H1 (cell line): ENCODE results near the gene OR2F1. TPM values are rescaled to one million over a fixed set of nuclear protein-coding genes. Genes with fewer than 3 reads are reported as not detected.

Experiments used
- ATF3 ChIP-seq: IDR thresholded peaks from 2 replicates; pipeline ENCODE4 v1.6.1; 2011; ENCODE audit warnings: low read depth, mild to moderate bottlenecking, low read length; ENCODE audit not compliant: insufficient read depth
- CREB1 ChIP-seq: IDR thresholded peaks from 2 replicates; pipeline ENCODE4 v1.6.1; 2012; ENCODE audit warnings: inconsistent platforms
- JUN ChIP-seq: IDR thresholded peaks from 2 replicates; pipeline ENCODE4 v1.6.1; 2011; ENCODE audit warnings: low read depth, mild to moderate bottlenecking, improper control_type of control experiment, low read length
- JUND ChIP-seq: IDR thresholded peaks from 2 replicates; pipeline ENCODE4 v1.6.1; 2011; ENCODE audit warnings: mild to moderate bottlenecking, improper control_type of control experiment, low read length
- MAFK ChIP-seq: IDR thresholded peaks from 2 replicates; pipeline ENCODE4 v1.6.1; 2012; ENCODE audit warnings: low read depth, mild to moderate bottlenecking, improper control_type of control experiment, low read length
- POLR2AphosphoS5 ChIP-seq: IDR thresholded peaks from 2 replicates; pipeline ENCODE4 v1.6.1; 2011; ENCODE audit warnings: low read depth, low read length
- POU5F1 ChIP-seq: IDR thresholded peaks from 2 replicates; pipeline ENCODE4 v1.6.1; 2011; ENCODE audit warnings: low read depth, mild to moderate bottlenecking, low read length, moderate library complexity
- TAF7 ChIP-seq: optimal IDR thresholded peaks from 2 replicates; pipeline ENCODE3; 2011; ENCODE audit warnings: low read depth, mild to moderate bottlenecking, inconsistent platforms, low read length, moderate library complexity, borderline replicate concordance
- polyA plus RNA-seq, 7 experiments: library from polyadenylated mRNA; depleted of rRNA in 3 of 7; stranded (reverse) in 5 of 7; unstranded in 2 of 7; fragments of >200 nt in 5 of 7; fragments of 200-250 nt in 2 of 7; gene quantifications; 1 replicate in 5 of 7; 2 replicates in 1 of 7; 4 replicates in 1 of 7; pipeline versions ENCODE4 v1.2.1 to v1.2.3, GENCODE V29; 2011 to 2013; ENCODE audit warnings: missing spikeins in 2 of 7, mixed read lengths in 2 of 7
- total RNA-seq: library from RNA; stranded (reverse); fragmentation: NEBNext Ultra II Directional; extraction: Animal tissue kit (Norgen Biotek cat#: 25700); gene quantifications from 2 replicates; pipeline ENCODE4 v1.2.1, GENCODE V29; 2021
- TF ChIP-seq, protein P1 (sequence below): fragments of 300-600 bp; sonication (generic); IDR thresholded peaks from 2 replicates; pipeline ENCODE4 v1.7.1; 2012; ENCODE audit warnings: low read length, moderate library complexity, mild to moderate bottlenecking, inconsistent platforms; ENCODE audit not compliant: insufficient replicate concordance

The OR2F1 gene
- total and polyA plus RNA-seq, 2 of the 8 experiments (the other 6 are each of a cell fraction or from before 2014, with no cell fraction given): 0.19 TPM; not detected in 1

DNA sequence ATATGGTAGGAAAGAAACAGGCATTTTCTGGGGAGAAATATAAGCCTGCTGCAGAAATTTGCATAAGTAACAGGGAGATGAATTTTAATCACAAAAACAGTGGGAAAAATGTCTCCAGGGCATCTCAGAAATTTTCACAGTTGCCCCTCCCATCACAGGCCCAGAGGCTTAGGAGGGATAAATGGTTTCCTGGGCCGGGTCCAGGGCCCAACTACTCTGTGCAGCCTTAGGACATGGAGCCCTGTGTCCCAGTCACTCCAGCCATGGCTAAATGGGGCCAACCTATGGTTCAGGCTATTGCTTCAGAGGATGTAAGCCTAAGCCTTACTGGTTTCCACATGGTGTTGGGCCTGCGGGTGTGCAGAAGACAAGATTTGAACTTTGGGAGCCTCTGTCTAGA is 54.7 kb downstream of the OR2F1 start (continued):
- TF ChIP-seq, protein P1, sequence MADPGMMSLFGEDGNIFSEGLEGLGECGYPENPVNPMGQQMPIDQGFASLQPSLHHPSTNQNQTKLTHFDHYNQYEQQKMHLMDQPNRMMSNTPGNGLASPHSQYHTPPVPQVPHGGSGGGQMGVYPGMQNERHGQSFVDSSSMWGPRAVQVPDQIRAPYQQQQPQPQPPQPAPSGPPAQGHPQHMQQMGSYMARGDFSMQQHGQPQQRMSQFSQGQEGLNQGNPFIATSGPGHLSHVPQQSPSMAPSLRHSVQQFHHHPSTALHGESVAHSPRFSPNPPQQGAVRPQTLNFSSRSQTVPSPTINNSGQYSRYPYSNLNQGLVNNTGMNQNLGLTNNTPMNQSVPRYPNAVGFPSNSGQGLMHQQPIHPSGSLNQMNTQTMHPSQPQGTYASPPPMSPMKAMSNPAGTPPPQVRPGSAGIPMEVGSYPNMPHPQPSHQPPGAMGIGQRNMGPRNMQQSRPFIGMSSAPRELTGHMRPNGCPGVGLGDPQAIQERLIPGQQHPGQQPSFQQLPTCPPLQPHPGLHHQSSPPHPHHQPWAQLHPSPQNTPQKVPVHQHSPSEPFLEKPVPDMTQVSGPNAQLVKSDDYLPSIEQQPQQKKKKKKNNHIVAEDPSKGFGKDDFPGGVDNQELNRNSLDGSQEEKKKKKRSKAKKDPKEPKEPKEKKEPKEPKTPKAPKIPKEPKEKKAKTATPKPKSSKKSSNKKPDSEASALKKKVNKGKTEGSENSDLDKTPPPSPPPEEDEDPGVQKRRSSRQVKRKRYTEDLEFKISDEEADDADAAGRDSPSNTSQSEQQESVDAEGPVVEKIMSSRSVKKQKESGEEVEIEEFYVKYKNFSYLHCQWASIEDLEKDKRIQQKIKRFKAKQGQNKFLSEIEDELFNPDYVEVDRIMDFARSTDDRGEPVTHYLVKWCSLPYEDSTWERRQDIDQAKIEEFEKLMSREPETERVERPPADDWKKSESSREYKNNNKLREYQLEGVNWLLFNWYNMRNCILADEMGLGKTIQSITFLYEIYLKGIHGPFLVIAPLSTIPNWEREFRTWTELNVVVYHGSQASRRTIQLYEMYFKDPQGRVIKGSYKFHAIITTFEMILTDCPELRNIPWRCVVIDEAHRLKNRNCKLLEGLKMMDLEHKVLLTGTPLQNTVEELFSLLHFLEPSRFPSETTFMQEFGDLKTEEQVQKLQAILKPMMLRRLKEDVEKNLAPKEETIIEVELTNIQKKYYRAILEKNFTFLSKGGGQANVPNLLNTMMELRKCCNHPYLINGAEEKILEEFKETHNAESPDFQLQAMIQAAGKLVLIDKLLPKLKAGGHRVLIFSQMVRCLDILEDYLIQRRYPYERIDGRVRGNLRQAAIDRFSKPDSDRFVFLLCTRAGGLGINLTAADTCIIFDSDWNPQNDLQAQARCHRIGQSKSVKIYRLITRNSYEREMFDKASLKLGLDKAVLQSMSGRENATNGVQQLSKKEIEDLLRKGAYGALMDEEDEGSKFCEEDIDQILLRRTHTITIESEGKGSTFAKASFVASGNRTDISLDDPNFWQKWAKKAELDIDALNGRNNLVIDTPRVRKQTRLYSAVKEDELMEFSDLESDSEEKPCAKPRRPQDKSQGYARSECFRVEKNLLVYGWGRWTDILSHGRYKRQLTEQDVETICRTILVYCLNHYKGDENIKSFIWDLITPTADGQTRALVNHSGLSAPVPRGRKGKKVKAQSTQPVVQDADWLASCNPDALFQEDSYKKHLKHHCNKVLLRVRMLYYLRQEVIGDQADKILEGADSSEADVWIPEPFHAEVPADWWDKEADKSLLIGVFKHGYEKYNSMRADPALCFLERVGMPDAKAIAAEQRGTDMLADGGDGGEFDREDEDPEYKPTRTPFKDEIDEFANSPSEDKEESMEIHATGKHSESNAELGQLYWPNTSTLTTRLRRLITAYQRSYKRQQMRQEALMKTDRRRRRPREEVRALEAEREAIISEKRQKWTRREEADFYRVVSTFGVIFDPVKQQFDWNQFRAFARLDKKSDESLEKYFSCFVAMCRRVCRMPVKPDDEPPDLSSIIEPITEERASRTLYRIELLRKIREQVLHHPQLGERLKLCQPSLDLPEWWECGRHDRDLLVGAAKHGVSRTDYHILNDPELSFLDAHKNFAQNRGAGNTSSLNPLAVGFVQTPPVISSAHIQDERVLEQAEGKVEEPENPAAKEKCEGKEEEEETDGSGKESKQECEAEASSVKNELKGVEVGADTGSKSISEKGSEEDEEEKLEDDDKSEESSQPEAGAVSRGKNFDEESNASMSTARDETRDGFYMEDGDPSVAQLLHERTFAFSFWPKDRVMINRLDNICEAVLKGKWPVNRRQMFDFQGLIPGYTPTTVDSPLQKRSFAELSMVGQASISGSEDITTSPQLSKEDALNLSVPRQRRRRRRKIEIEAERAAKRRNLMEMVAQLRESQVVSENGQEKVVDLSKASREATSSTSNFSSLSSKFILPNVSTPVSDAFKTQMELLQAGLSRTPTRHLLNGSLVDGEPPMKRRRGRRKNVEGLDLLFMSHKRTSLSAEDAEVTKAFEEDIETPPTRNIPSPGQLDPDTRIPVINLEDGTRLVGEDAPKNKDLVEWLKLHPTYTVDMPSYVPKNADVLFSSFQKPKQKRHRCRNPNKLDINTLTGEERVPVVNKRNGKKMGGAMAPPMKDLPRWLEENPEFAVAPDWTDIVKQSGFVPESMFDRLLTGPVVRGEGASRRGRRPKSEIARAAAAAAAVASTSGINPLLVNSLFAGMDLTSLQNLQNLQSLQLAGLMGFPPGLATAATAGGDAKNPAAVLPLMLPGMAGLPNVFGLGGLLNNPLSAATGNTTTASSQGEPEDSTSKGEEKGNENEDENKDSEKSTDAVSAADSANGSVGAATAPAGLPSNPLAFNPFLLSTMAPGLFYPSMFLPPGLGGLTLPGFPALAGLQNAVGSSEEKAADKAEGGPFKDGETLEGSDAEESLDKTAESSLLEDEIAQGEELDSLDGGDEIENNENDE: no peak
- no peak for TF ChIP-seq JUND
- no peak for TF ChIP-seq MAFK
- no peak for TF ChIP-seq POLR2AphosphoS5
- no peak for TF ChIP-seq TAF7
- no peak for TF ChIP-seq JUN
- TF ChIP-seq CREB1: no peak
- no peak for TF ChIP-seq ATF3
- no peak for TF ChIP-seq POU5F1
- TF ChIP-seq, all 59 proteins: peak for 0
